Heart left ventricle (tissue), 13 donors: ENCODE data around the gene MYO16.

Source experiments
- POLR2A ChIP-seq, 2 donors: fragments of 450-650 bp; IDR thresholded peaks; one replicate each; pipeline ENCODE4 v1.6.1; 2017; ENCODE audit warnings: antibody characterized with exemption in 2 of 2, mild to moderate bottlenecking in 2 of 2, moderate library complexity in 2 of 2
- TF ChIP-seq, protein P1 (sequence below), 12 donors: fragments of 200-600 bp; sonication (generic) in 4 of 12; IDR thresholded peaks; one replicate each; pipeline versions ENCODE4 v1.5.0 to v1.8.0; 2018 to 2022; ENCODE audit warnings: antibody characterized with exemption in 12 of 12, mild to moderate bottlenecking in 5 of 12
- donor health status: ischemic (EF 13 %, LVEDD 7.1; RV severe dilation, severe dysfunction).
- donor health status: DM: no; HTN: yes; CAD: no.
- donor health status: DM: no; HTN: no; CAD: no.
- donor health status: ischemic (EF 25% LVEDD 6.9; RV normal size, moderate dysfunction).
- donor health status: ischemic (EF 25% LVEDD 5.7; RV mildly dilated, moderate dysfunction).
- donor health status: ischemic (EF 35%, LVEDD 5.7; RV mildly dilated, moderate dysfunction).
- donor health status: nonischemic (EF 11% LVEDD 7.7; RV severe dilation, severe dysfunction).
- donor health status: DM: yes; HTN: yes; CAD: no.
- donor health status: PGD.
- donor health status: ischemic (EF 29% LVEDD 5.4; RV normal size, mild dysfunction).
- donor health status: nonischemic (EF 23%, LVEDD 6.1; RV moderate dilation, normal function).

DNA sequence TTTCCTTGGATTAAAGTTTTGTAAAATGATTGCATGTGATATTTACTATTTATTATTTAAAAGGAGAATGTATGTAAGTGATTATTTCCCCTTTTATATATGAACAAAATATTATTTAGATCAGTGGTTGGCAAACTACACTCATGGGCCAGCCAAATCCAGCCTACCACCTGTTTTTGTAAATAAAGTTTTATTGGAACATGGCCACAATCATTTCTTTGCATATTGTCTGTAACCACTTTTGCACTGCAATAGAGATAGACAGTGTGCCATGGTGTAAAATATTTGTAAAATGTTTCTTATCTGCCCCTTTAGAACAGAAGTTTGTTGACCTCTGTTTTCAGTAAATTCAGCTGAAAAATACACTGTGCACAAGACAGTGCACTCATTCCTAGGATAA, 426.4 kb downstream of the MYO16 start:
- TF ChIP-seq, protein P1, sequence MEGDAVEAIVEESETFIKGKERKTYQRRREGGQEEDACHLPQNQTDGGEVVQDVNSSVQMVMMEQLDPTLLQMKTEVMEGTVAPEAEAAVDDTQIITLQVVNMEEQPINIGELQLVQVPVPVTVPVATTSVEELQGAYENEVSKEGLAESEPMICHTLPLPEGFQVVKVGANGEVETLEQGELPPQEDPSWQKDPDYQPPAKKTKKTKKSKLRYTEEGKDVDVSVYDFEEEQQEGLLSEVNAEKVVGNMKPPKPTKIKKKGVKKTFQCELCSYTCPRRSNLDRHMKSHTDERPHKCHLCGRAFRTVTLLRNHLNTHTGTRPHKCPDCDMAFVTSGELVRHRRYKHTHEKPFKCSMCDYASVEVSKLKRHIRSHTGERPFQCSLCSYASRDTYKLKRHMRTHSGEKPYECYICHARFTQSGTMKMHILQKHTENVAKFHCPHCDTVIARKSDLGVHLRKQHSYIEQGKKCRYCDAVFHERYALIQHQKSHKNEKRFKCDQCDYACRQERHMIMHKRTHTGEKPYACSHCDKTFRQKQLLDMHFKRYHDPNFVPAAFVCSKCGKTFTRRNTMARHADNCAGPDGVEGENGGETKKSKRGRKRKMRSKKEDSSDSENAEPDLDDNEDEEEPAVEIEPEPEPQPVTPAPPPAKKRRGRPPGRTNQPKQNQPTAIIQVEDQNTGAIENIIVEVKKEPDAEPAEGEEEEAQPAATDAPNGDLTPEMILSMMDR (IDR thresholded peaks at IDR 0.05): no peak
- TF ChIP-seq POLR2A (IDR thresholded peaks at IDR 0.05): no peak
